HG03457 (cell line): ENCODE data around the gene MMD.
"Not testable (repeated sequence)": the region's sequence is repeated elsewhere in the genome, so short reads cannot be mapped to it uniquely, and the experiment has no call there.

Source experiments
- ATAC-seq: cut with Tn5 transposase; IDR thresholded peaks from one replicate; pipeline ENCODE4 v1.9.1; 2021; ENCODE audit warnings: moderate number of reproducible peaks; ENCODE audit not compliant: unreplicated experiment

The MMD gene

DNA sequence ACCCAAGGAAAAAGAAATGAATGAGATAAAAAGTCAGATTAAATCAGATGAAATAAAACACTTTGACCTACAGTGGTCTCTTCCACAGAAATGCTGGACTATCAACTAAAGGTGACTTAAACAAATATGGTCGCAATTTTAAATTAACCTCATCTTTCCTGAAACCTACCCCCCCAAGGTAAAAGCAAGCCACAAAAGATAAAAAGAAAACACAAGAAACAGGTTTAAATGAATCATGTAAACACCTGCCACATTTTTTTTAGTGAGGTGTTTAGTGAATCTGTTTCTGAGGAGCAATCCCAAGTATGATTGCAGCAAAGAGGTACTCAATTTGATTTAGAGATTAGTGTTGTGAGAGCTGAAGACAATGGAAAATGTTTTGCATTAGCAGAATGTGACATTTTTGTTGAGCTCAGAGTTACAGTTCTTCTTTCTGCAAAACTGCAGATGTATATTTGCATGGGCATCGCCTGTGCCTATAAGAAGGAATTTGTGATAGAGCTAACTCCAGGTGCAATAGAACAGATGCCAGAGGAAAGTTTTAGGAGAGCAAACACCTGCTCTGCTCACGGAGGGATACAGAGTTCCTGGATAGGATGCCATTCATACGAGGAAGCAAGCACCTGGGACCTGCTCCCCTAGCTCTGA lies 3.4 kb upstream of the MMD start:
- no peak for ATAC-seq

DNA sequence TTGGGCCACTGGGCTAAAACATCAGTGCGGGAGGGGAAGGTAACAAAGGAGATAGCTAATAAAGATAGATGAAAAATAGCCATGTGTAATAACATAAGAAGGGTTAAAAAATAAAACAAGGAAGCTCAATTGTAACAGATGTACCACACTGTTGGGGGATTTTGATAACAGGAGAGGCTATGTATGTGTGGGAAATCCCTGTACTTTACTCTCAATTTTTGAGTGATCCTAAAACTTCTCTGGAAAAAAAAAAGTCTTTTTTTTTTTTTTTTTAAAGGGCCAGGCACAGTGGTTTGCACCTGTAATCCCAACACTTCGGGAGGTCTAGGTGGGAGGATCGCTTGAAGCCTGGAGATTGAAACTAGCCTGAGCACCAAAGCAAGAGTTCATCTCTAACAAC lies 1.9 kb upstream of the MMD start:
- no peak for ATAC-seq

GRCh38 chr17:55422828-55423164 lies 1.2 kb upstream of the MMD start:
- not testable (repeated sequence) for ATAC-seq

- ATAC-seq, result no peak
These were observed 858 bp downstream of the MMD start for GRCh38 chr17:55420776-55421178.

DNA sequence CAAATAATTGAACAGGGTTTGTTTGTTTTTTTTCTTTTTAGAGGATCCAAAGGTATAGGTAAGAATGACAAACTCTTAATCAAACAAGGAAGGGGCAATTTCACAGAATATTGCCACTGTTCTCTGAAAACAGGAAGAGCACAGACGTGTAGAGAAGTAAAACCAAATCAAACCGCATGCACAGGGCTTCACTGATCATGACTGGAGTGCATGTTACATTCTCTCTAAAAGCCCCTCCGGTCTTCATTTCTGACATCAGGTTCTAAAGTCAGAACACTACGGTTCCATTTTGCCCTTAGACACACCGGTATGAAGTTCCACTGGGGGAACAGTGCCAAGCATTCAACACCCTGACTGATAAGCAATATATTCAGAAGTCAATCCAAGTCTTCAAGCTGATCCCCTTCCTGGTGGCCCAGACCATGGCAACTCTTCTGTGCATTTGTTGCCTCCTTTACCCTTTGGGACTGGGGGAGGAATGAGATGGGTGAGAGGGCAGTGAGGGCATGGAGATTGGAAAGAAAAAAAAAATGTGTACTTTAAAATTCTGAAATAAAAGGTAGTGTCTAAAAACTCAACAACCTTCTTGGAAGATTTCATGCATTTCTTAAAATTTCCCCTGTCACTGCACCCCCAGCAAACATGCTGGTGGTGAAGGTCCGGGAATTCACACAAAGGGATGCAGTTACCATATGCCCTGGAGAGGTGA lies 1.4 kb downstream of the MMD start:
- ATAC-seq, result no peak

- ATAC-seq, result no peak
These were observed 3.0 kb downstream of the MMD start for GRCh38 chr17:55418369-55419268.

- no peak for ATAC-seq
These were observed 4.0 kb downstream of the MMD start for GRCh38 chr17:55417411-55418268.

- no peak for ATAC-seq
These were observed 5.1 kb downstream of the MMD start for GRCh38 chr17:55416470-55417052.

GRCh38 chr17:55416000-55416399 lies 5.6 kb downstream of the MMD start:
- no peak for ATAC-seq

GRCh38 chr17:55414983-55415382 lies 6.7 kb downstream of the MMD start:
- ATAC-seq, result no peak

DNA sequence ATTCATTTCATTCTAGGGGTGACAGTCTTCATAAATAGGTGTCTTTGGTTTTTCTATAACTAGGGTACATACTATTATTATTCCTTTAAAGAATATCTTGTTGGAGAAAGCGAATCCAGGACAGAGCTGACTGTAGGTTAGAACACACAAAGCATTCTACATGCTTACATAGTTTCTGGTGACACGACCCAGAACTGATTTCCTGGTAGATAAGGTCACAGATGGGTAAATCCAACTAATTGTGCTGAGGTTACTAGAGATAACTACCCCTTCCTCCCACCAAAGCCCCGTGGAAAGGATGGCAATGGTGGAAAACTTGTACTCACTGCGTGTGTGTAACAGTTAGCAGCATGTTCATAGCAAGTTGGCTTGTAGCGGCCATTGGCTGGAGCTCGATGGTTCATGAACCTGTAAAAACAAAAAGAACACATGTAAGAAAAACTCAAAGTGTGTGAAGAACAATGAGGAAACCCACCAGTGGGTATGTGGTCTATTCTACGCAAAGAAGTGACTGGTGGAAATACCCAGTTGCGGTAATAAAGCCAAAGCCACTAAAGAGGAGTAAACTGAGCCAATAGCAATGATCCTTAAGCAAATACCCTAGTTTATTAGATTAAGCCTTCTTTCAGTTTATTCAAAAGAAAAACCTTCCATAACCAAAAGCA lies 7.7 kb downstream of the MMD start:
- no peak for ATAC-seq

GRCh38 chr17:55411463-55411855 lies 10.2 kb downstream of the MMD start:
- no peak for ATAC-seq

- ATAC-seq, result no peak
These were observed 10.7 kb downstream of the MMD start for GRCh38 chr17:55410722-55411462.

GRCh38 chr17:55409030-55409800 lies 12.4 kb downstream of the MMD start:
- no peak for ATAC-seq

DNA sequence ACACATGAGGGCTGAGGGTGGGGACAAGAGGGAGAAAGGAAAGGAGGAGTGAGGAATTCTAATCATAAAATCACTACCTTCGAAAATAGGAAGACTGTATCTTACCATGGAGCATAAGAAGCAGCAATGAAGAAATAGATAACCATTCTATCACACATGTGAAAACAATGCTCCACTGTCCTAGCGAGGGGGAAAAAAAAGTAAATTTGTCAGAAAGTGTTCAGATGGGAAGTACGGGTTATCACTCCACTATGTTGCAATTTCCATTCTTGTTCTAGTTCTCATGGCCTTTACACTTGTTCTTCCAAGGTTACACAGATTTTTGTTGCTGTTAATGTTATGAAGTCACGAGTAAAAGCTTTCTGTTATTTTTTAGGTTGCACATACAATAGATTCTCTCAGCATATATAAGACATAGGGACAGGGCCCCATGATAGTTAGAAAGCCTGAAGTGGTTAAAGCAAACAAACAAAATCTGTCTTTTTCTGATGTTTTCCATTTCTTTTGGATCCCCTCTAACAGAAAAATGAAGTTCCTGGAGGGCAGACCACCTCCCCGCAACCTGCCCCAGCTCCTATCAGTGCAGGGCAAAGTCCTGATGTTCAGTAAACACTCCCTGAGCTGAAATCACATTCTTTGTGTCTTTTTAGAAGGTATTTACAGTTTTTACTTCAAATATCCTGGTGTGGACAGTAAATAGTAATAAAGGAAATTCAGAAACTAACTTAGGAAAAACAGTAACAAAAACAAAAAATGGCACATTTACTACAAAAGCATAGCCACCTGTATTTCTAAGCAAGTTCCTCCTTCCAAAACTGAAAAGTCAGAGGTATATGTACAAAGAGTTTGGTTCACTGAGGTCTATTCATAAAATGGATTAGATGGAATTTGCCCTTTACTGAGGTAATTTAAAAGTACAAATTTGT lies 13.7 kb downstream of the MMD start:
- ATAC-seq, result no peak

DNA sequence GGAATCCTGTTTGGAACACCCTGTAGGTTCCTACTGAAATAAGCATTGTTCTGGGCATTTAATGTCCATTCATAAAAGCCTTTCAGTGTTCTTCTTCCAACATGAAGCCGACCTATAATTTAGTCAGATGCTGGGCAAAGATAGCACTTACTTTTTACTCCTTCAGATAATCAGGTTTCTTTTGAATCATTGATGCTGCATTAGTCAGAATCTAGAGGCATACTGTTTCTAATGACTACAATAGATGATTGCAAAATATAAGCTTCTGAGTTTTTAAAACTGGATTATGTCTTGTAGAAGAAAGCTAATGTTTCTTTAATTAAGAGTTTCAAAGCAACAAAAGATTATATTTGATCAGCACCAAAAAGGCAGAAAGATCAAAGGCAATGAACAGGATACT lies 16.0 kb downstream of the MMD start:
- ATAC-seq, result no peak

GRCh38 chr17:55404197-55404596 lies 17.4 kb downstream of the MMD start:
- not testable (repeated sequence) for ATAC-seq

DNA sequence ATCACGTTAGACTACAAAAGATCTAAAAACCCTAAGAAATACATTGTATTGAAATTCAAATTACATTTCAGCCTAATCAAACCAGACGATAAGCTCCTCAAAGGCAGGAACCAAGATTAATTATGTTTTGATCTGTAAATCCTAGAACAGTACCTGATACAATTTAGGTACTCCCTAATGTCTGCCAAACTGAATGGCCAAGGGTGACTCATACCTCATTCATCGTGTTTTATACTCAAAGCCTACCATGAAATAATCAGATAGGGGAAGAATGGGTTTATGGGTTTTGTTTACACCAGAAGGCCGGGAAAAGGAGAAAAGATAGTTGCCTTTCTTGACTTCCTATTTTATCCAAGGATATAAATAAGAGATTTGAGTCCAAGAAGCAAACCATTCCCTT lies 19.3 kb downstream of the MMD start:
- no peak for ATAC-seq
